ENCODE measurements around the gene SERPINA1. TPM values are rescaled to one million over a fixed set of nuclear protein-coding genes. Genes with fewer than 3 reads are reported as not detected.

Gene SERPINA1
- total RNA-seq, 1 donor from 2014 or later: 6.1 TPM

- intact Hi-C loops (cut with DNase I): no loop called here
- H3K27ac ChIP-seq: no peak overlapping the region
- TF ChIP-seq POLR2AphosphoS5 (IDR thresholded peaks at IDR 0.05; ENCODE audit: insufficient read depth in 1 of 2, low read depth in 1 of 2): no peak
- no peak for TF ChIP-seq POLR2A (IDR thresholded peaks at IDR 0.05)
- TF ChIP-seq CTCF (IDR thresholded peaks at IDR 0.05): no peak
- no peak overlapping the region for H3K4me3 ChIP-seq
- DNase-seq (ENCODE audit: extremely low spot score in 2 of 2): no peak
- peaks cover 13% of the 10 kb centered on the region for H3K4me1 ChIP-seq
- H3K9me3 ChIP-seq: no peaks in the 10 kb centered on the region
- H3K27me3 ChIP-seq: no peaks in the 10 kb centered on the region
- no peaks in the 10 kb centered on the region for H3K36me3 ChIP-seq
Observed at GRCh38 chr14:94397289-94398181, 9.1 kb upstream of the SERPINA1 start.

- H3K27me3 ChIP-seq: no peaks in the 10 kb centered on the region
- no peak for DNase-seq (ENCODE audit: extremely low spot score in 2 of 2)
Observed at GRCh38 chr14:94396628-94397225, 8.3 kb upstream of the SERPINA1 start.

GRCh38 chr14:94395888-94396574 is 7.6 kb upstream of the SERPINA1 start:
- Histone ChIP-seq H3K36me3 (no peaks in the 10 kb centered on the region), H3K4me1 (peaks cover 13% of the 10 kb centered on the region), H3K27me3 (no peaks in the 10 kb centered on the region), H3K4me3 (no peak overlapping the region), H3K9me3 (no peaks in the 10 kb centered on the region), H3K27ac (no peak overlapping the region)
- TF ChIP-seq POLR2AphosphoS5 (IDR thresholded peaks at IDR 0.05; ENCODE audit: insufficient read depth in 1 of 2, low read depth in 1 of 2): no peak
- TF ChIP-seq POLR2A (IDR thresholded peaks at IDR 0.05): no peak
- TF ChIP-seq CTCF (IDR thresholded peaks at IDR 0.05): no peak
- no peak for DNase-seq (ENCODE audit: extremely low spot score in 2 of 2)
- intact Hi-C loops (cut with DNase I): no loop called here

More at GRCh38 chr14:94396628-94397225, 8.3 kb upstream of the SERPINA1 start:
- Histone ChIP-seq H3K4me3 (no peak overlapping the region), H3K4me1 (peaks cover 13% of the 10 kb centered on the region), H3K36me3 (no peaks in the 10 kb centered on the region), H3K27ac (no peak overlapping the region), H3K9me3 (no peaks in the 10 kb centered on the region)
- intact Hi-C loops (cut with DNase I): no loop called here
- no peak for TF ChIP-seq CTCF (IDR thresholded peaks at IDR 0.05)
- TF ChIP-seq POLR2A (IDR thresholded peaks at IDR 0.05): no peak
- no peak for TF ChIP-seq POLR2AphosphoS5 (IDR thresholded peaks at IDR 0.05; ENCODE audit: insufficient read depth in 1 of 2, low read depth in 1 of 2)

- no peak overlapping the region for H3K27ac ChIP-seq
- no peak overlapping the region for H3K4me3 ChIP-seq
- H3K9me3 ChIP-seq: no peaks in the 10 kb centered on the region
- peaks cover 13% of the 10 kb centered on the region for H3K4me1 ChIP-seq
- TF ChIP-seq POLR2AphosphoS5 (IDR thresholded peaks at IDR 0.05; ENCODE audit: insufficient read depth in 1 of 2, low read depth in 1 of 2) (no peak), CTCF (IDR thresholded peaks at IDR 0.05) (no peak), POLR2A (IDR thresholded peaks at IDR 0.05) (no peak)
- H3K27me3 ChIP-seq: no peaks in the 10 kb centered on the region
- no peak for DNase-seq (ENCODE audit: extremely low spot score in 2 of 2)
- intact Hi-C loops (cut with DNase I): no loop called here
- H3K36me3 ChIP-seq: no peaks in the 10 kb centered on the region
Observed at GRCh38 chr14:94395282-94395887, 7.0 kb upstream of the SERPINA1 start.

Data from vagina (tissue), 2 donors.